Measurements from ENCODE around the gene SNAPC3.

DNA sequence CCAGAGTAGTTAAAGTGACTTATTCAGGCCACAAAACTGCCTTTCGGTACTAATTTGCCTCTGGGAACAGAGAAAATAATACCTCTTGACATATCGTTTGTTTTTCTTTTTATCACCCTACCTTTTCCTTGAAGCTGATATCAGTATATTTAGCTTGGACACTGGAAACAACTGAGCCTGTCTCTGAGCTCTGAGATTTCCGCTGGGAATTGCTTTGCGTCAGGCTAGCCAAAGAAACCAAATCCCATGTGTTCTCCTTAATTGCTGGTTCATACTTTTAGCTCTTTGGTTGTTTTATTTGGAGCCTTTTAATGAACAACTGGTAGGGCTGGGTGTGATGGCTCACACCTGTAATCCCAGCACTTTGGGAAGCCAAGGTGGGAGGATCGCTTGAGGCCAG is 30.3 kb upstream of the SNAPC3 start:
- TF ChIP-seq POLR2AphosphoS5 (IDR thresholded peaks at IDR 0.05) (no peak), POLR2A (IDR thresholded peaks at IDR 0.05) (no peak)
